Liver (tissue), 9 donors: ENCODE data around the gene PKHD1. TPM values are rescaled to one million over a fixed set of nuclear protein-coding genes. Genes with fewer than 3 reads are reported as not detected.

Source experiments
- DNase-seq: peaks from one replicate; pipeline ENCODE4 v3.0.0-alpha.2; 2017; ENCODE audit warnings: low spot score
- H3K27ac ChIP-seq, 2 donors: one replicate each; pipeline ENCODE4 v1.7.0; 2013; ENCODE audit warnings: inconsistent platforms in 2 of 2, low read length in 2 of 2, control low read depth in 1 of 2, low read depth in 1 of 2, mild to moderate bottlenecking in 1 of 2
- H3K27me3 ChIP-seq, 4 donors: one replicate each; pipeline versions ENCODE4 v1.6.1 to v1.7.0; 2013; ENCODE audit warnings: low read length in 3 of 4, inconsistent platforms in 1 of 4, mild to moderate bottlenecking in 1 of 4, moderate library complexity in 1 of 4; ENCODE audit not compliant: control insufficient read depth in 4 of 4, insufficient read depth in 4 of 4
- H3K36me3 ChIP-seq, 4 donors: one replicate each; pipeline versions ENCODE4 v1.6.1 to v1.7.0; 2013; ENCODE audit warnings: low read length in 3 of 4, mild to moderate bottlenecking in 3 of 4, low read depth in 1 of 4, moderate library complexity in 1 of 4; ENCODE audit not compliant: control insufficient read depth in 4 of 4, insufficient read depth in 3 of 4
- H3K4me1 ChIP-seq, 4 donors: one replicate each; pipeline versions ENCODE4 v1.6.1 to v1.7.0; 2013; ENCODE audit warnings: low read length in 3 of 4, mild to moderate bottlenecking in 3 of 4, moderate library complexity in 1 of 4; ENCODE audit not compliant: control insufficient read depth in 4 of 4, insufficient read depth in 4 of 4
- H3K4me3 ChIP-seq, 3 donors: one replicate each; pipeline versions ENCODE4 v1.6.1 to v1.7.0; 2013; ENCODE audit warnings: low read length in 3 of 3, control low read depth in 1 of 3, low read depth in 1 of 3, mild to moderate bottlenecking in 1 of 3
- H3K9ac ChIP-seq, 2 donors: one replicate each; pipeline ENCODE4 v1.7.0; 2013; ENCODE audit warnings: low read length in 2 of 2, mild to moderate bottlenecking in 2 of 2, moderate library complexity in 2 of 2, control low read depth in 1 of 2, low read depth in 1 of 2
- H3K9me3 ChIP-seq, 4 donors: one replicate each; pipeline versions ENCODE4 v1.6.1 to v1.7.0; 2013; ENCODE audit warnings: low read length in 3 of 4; ENCODE audit not compliant: control insufficient read depth in 4 of 4
- ATF3 ChIP-seq: IDR thresholded peaks from 2 replicates; pipeline ENCODE4 v1.6.1; 2016; ENCODE audit warnings: antibody characterized with exemption
- CTCF ChIP-seq: fragments of 150-350 bp; IDR thresholded peaks from 2 replicates; pipeline ENCODE4 v1.5.1; 2017; ENCODE audit warnings: improper control_type of control experiment, low read depth, low read length; ENCODE audit not compliant: missing input control
- EGR1 ChIP-seq, 2 donors: IDR thresholded peaks; 2 replicates each; pipeline ENCODE4 v1.6.1; 2016 to 2018; ENCODE audit warnings: antibody characterized with exemption in 2 of 2, low read depth in 2 of 2
- FOXA1 ChIP-seq: IDR thresholded peaks from 2 replicates; pipeline ENCODE4 v1.6.1; 2016; ENCODE audit warnings: antibody characterized with exemption
- FOXA2 ChIP-seq: IDR thresholded peaks from 2 replicates; pipeline ENCODE4 v1.6.1; 2016; ENCODE audit warnings: antibody characterized with exemption
- GABPA ChIP-seq, 2 donors: IDR thresholded peaks in 1 of 2; conservative IDR thresholded peaks in 1 of 2; 2 replicates each; pipeline ENCODE4 v1.6.1; 2016; ENCODE audit warnings: antibody characterized with exemption in 2 of 2, mild to moderate bottlenecking in 1 of 2, moderate library complexity in 1 of 2
- HNF4A ChIP-seq, 2 donors: conservative IDR thresholded peaks; 2 replicates each; pipeline ENCODE4 v1.6.1; 2016; ENCODE audit warnings: antibody characterized with exemption in 2 of 2, mild to moderate bottlenecking in 2 of 2
- HNF4G ChIP-seq: IDR thresholded peaks from 2 replicates; pipeline ENCODE4 v1.6.1; 2016; ENCODE audit warnings: antibody characterized with exemption
- MAX ChIP-seq: IDR thresholded peaks from 2 replicates; pipeline ENCODE4 v1.6.1; 2016; ENCODE audit warnings: antibody characterized with exemption
- NR2F2 ChIP-seq: IDR thresholded peaks from 2 replicates; pipeline ENCODE4 v1.6.1; 2016; ENCODE audit warnings: antibody characterized with exemption
- RAD21 ChIP-seq, 2 donors: IDR thresholded peaks; 2 replicates each; pipeline ENCODE4 v1.6.1; 2016; ENCODE audit warnings: antibody characterized with exemption in 2 of 2, mild to moderate bottlenecking in 2 of 2
- REST ChIP-seq: IDR thresholded peaks from 2 replicates; pipeline ENCODE4 v1.6.1; 2016; ENCODE audit warnings: antibody characterized with exemption, mild to moderate bottlenecking
- RXRA ChIP-seq, 2 donors: IDR thresholded peaks; 2 replicates each; pipeline ENCODE4 v1.6.1; 2017 to 2018; ENCODE audit warnings: antibody characterized with exemption in 2 of 2, mild to moderate bottlenecking in 1 of 2
- SP1 ChIP-seq: IDR thresholded peaks from 2 replicates; pipeline ENCODE4 v1.6.1; 2018; ENCODE audit warnings: antibody characterized with exemption, mild to moderate bottlenecking
- TAF1 ChIP-seq: conservative IDR thresholded peaks from 2 replicates; pipeline ENCODE4 v1.6.1; 2016; ENCODE audit warnings: antibody characterized with exemption, mild to moderate bottlenecking
- YY1 ChIP-seq: IDR thresholded peaks from 2 replicates; pipeline ENCODE4 v1.6.1; 2016; ENCODE audit warnings: antibody characterized with exemption, mild to moderate bottlenecking
- ZBTB33 ChIP-seq: IDR thresholded peaks from 2 replicates; pipeline ENCODE4 v1.6.1; 2016; ENCODE audit warnings: antibody characterized with exemption
- WGBS: extraction: QIAGEN DNeasy Blood & Tissue Kit; methylation state at CpG from one replicate; pipeline ENCODE4 v1.1.7; 2013; 5-methylcytosine and 5-hydroxymethylcytosine counted together
- polyA plus RNA-seq, 2 donors: library from polyadenylated mRNA; stranded (reverse) in 1 of 2; unstranded in 1 of 2; fragments of 200-250 nt in 1 of 2; fragments of >200 nt in 1 of 2; fragmentation: Nextera tagmentation in 1 of 2; extraction: Ambion mirVana in 1 of 2; gene quantifications; one replicate each; pipeline versions ENCODE4 v1.2.1 to v1.2.3, GENCODE V29; 2013 to 2015
- total RNA-seq, 2 donors: library from RNA; depleted of rRNA; stranded (reverse); fragments of >200 nt; gene quantifications; one replicate each; pipeline ENCODE4 v1.2.3, GENCODE V29; 2014
- donor health status: healthy.
- donor health status: healthy.
- donor health status: healthy.
- donor health status: healthy.
- donor health status: healthy.

Gene PKHD1
- total and polyA plus RNA-seq, 4 donors = 0.45 to 10.6 (median 3.2) TPM

- no peak for TF ChIP-seq HNF4A (conservative IDR thresholded peaks at IDR 0.05)
- no peak for TF ChIP-seq SP1
- no peak for TF ChIP-seq FOXA1
- no peak for TF ChIP-seq NR2F2
- TF ChIP-seq ATF3 = no peak
- no peak for TF ChIP-seq GABPA (IDR thresholded peaks at IDR 0.05 in 1 of 2, conservative IDR thresholded peaks at IDR 0.05 in 1 of 2)
- no peak for TF ChIP-seq MAX
- TF ChIP-seq ZBTB33 = no peak
- no peak for TF ChIP-seq CTCF
- TF ChIP-seq YY1 = no peak
- TF ChIP-seq REST = no peak
- TF ChIP-seq TAF1 = no peak
- no peak for TF ChIP-seq EGR1 (IDR thresholded peaks at IDR 0.05; ENCODE audit: low read depth in 2 of 2)
- TF ChIP-seq RAD21 (IDR thresholded peaks at IDR 0.05) = no peak
- TF ChIP-seq FOXA2 = no peak
- TF ChIP-seq HNF4G = no peak
- Histone ChIP-seq H3K36me3 (no peaks in the 10 kb centered on the region), H3K27me3 (no peaks in the 10 kb centered on the region), H3K27ac (no peak overlapping the region), H3K9me3 (no peaks in the 10 kb centered on the region), H3K4me3 (no peak overlapping the region), H3K4me1 (peaks cover 0 to 5% (median 4%) of the 10 kb centered on the region in 4 donors), H3K9ac (no peak overlapping the region)
- no peak for DNase-seq
Measured at GRCh38 chr6:52106994-52107393, 19.6 kb upstream of the PKHD1 start.

- TF ChIP-seq RAD21 (IDR thresholded peaks at IDR 0.05) (peak; percentile 80 to 82), CTCF (peak; percentile 46), HNF4A (conservative IDR thresholded peaks at IDR 0.05) (peak in 1 of 2 donors; percentile 15), RXRA (IDR thresholded peaks at IDR 0.05) (no peak), EGR1 (IDR thresholded peaks at IDR 0.05; ENCODE audit: low read depth in 2 of 2) (no peak), FOXA2 (peak; percentile 36), ZBTB33 (no peak), FOXA1 (peak; percentile 17), YY1 (no peak), TAF1 (no peak), GABPA (IDR thresholded peaks at IDR 0.05 in 1 of 2, conservative IDR thresholded peaks at IDR 0.05 in 1 of 2) (no peak), SP1 (no peak), NR2F2 (no peak), HNF4G (no peak)
- no peak overlapping the region for H3K9ac ChIP-seq
- H3K9me3 ChIP-seq = no peaks in the 10 kb centered on the region
- no peak overlapping the region for H3K4me3 ChIP-seq
- H3K4me1 ChIP-seq = peaks cover 0 to 5% (median 4%) of the 10 kb centered on the region in 4 donors
- H3K27ac ChIP-seq = no peak overlapping the region
- no peaks in the 10 kb centered on the region for H3K36me3 ChIP-seq
- 49% methylated on average over 4 of the region's 4 CpGs for WGBS
- H3K27me3 ChIP-seq = no peaks in the 10 kb centered on the region
- no peak for DNase-seq
Measured at GRCh38 chr6:52104979-52105378, 17.6 kb upstream of the PKHD1 start.
